Stimulated activated CD4-positive, alpha-beta T cell treated with anti-CD3 and anti-CD28 coated beads, Interleukin-2, amount 100 ng/mL, for 4 hours (primary cell): Measurements from ENCODE around the gene PROK2.

Source experiments
- DNase-seq: peaks from one replicate; pipeline ENCODE4 v3.0.0-alpha.2; 2020; ENCODE audit warnings: low read depth

Gene PROK2

DNA sequence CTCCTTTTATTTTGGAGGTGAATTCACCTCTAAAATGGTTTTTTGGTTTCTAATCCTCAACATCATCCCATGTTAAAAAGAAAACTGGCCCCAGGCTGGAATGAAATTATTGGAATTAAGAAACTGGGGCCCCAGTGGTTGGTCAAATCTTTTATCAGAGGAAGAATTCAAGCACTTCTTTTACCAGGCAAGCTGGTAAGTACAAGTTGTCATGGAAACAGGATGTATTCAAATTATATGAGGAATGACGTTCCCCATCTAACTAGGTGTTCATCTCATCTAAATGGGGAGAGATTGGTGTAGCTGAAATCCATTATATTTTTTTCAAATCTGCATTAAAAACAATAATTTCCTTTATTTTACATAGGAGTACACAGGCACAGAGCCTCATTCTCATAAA, 50.1 kb downstream of the PROK2 start:
- no peak for DNase-seq

DNA sequence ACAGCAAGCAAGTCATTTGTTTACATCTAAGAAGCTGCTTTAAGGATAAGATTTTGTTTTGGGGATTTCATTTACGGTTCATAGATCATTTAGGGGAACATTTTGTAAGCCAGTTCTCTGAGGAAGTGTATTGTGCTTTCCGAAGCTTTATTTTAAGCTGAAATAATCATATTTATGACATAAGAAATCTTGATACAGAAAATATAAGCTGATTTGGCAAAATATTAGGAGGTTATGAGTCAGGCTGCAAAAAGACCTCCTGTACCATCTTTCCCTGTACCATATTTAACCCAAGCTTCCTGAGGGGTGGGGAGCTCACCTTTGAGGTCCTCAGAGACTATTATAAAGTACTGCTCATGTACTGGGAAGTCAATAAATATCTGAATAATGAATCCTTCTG, 51.6 kb downstream of the PROK2 start:
- DNase-seq, result no peak

DNA sequence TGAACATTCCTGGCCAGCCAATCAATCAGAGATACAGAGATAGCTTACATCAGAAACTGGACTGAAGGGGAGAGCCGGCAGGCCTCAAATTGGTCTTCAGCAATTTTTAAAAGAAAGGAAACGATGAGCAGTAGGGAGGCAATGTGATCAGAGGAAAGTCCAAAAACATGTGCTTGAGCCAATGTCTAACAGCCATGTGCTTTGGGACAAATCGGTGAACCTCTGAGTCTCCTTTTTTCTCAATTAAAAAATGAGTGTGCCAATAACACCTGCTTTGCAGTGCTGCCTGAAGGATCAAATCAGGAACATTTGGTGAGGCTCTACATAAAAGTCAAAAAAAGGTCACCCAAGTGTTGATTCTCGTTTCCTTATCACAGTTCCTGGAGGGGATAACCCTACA, 52.3 kb downstream of the PROK2 start:
- no peak for DNase-seq

DNA sequence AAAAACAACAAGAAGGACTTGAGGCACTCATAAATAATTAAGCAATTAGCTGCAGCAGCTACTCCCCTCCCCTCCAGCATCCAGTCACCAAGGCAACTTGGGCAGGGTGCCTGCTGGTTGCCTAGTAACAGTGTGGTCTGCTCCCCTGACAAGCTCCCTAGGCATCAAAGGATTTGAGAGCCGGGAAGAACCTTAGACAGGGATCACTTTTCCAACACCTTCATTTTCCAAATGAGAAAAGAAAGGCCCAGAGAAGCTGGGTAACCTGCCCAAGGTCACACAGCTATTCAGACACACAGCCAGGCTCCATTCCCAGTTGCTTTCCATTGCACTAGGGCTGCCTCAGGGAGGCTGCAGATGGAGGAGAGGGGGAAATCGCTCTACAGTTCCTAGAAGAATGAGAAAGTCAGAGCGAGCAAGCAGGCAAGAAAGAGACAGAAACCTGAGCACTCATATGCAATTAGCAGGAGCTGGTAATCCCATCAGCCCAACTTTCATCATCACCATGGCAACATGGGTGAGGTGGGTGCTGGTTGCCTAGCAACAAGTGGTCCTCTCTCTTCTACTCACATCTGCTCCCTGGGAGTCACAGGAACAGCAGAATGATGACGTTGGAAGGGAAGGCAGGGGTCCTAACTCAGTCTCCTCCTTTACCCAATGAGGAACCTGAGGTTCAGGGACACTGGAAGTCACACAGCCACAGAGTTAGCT, 56.2 kb downstream of the PROK2 start:
- no peak for DNase-seq

DNA sequence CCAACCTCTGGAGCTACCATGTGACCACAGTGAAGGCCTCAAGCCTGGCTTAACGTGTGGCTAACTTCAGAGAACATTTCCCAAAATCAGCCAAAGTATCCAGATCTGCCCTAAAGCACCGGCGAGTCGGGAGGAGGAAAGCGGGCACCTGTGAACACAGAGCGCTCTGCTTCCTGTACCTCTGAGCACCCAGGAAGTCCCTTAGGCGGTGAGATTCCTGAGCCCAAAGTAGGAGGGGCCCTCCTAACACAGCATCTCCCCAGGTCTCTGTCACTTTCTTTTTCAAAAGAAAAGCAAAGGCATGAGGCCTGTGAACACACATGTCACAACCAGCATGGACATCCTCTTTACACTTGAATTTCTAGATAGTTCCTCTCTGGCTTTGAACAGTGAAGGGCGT, 58.8 kb downstream of the PROK2 start:
- DNase-seq, result peak; percentile 44

DNA sequence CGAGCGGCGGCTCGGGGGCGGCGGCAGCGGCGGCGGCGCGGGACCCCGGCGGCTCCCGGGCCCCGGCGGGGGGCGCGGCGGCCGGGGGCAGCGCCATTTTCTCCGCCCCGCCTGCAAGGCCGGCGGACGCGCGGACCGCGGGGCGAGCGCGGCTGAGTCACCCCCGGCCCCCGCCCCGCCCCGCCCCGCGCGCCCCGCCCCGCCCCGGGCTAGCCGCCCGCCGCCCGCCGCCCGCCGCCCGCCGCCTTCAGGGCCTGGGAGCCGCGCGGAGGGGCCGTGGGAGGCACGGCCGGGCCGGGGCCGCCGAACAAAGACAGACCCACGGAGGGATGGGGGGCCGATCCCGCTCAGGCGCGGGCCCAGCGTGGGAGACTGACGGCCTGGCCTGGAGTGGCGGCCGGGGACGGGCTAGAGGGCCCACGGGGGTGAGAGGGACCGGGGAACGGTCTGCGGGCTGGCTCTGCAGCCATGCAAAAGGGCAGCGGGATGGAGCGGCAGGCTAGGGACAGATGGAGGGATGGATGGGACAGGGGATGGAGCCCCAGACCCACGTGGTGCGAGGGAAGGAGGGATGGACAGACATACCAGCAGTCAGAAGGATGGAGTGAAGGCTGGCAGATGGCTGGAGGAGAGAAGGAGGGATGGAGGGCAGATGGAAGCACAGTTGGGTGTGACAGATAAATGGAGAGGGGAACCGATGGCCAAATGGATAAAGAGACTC, 59.5 kb downstream of the PROK2 start, which contains the start of gene EIF4E3:
EIF4E3 (minus strand) TSS at position 132 of the 721 bp plus-strand sequence; CDS start at position 97, 35 bp downstream.
- no peak for DNase-seq

DNA sequence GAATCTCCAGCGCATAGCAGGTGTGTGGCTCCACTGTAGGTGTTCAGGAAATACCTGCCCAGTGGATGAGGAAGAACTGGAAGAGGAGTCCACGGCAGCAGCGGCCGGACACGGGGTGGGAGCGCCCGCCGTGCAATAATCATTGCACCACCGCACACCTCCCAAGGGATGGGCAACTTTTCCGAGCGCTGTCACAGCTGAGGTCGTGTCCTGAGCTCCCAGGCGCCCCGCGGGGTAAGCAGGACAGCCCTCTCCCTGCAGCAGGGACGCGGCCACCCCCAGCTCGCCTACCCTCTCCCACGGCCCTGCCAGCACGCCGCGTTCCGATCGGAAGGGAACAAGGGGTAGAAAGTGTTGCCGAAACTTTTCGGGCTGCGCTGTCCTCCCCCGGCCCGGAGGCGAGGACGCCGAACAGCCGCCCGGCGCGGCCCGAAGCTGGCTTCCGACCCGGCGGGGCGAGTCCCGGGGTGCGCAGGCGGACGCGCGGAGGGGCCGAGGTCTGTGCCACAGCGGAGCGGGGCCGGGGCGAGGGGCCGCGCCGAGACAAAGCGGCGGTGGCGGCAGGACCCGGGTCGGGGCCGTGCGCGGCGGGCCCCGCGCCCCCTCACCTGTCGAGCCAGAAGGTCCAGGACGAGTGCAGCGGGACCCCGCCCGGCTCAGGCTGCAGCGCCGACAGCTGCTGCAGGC, 60.2 kb downstream of the PROK2 start:
- DNase-seq, result no peak

DNA sequence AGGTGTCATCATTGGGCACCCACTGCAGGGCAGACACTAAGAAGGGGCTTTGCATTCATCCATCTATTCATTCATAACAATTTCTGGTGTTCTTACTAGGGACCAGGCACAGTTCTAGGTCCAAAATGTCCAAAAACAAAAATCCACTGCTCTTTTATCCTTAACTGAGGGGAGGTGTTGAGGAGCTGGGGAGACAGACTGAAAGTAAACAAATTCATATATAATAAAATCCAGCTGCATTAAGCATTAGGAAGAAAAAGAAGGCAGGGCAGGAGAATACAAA, 60.8 kb downstream of the PROK2 start:
- DNase-seq, result no peak

DNA sequence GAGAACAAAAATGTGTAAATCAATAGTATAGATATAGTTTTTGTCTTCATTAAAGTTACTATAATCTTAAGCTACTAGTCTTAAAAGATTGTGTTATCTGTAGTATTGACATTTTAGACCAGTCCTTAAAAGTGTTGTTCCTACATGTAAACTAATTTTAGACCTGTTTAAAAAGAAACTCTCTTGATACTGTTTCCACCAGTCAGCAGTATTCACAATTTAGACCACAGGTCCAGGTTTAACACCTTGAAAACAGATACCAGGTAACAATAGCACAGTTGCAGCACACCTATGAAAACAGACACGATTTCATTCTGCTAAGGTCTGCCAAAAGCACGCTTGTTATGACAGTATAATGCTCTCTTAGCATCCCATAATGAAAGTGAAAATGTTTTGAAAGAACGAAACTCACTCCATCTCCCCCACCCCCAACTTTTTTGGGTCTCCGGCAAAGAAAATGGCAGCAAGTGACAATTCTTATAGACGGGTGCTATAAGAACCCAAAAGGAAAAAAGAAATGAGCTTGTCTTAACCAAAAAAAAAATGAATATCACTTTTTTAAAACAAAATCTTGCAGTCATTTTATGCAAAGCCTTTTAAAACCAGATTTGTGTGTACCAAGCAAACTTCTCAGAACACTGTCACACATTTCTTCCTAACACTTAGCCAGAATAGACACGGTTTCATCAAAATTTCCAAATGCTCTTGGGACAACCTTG, 61.3 kb downstream of the PROK2 start:
- peak; percentile 50 for DNase-seq

DNA sequence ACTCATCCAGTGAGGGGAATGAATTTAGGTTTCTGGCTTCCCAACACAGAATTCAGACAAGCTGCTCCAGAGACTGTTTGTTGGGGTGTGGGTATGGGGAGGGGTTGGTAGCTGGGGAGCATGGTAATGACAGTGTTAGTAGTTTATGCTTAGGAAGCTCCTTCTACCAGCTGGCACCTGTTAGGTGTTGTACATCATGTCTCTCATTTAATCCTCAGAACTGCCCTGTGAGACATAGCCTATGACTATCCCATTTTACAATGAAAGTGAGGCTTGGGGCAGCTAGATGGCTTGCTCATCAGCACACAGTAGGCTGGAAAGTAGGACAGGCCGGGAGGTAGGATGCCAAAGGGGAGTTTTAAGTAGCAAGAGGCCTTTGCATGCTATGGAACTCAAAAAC, 62.3 kb downstream of the PROK2 start:
- DNase-seq, result no peak
